HG02588 (cell line): ENCODE data around the gene CDH4.

Source experiments
- ATAC-seq: cut with Tn5 transposase; IDR thresholded peaks from one replicate; pipeline ENCODE4 v1.9.1; 2021; ENCODE audit warnings: mild to moderate bottlenecking, moderate library complexity; ENCODE audit not compliant: unreplicated experiment

The CDH4 gene

DNA sequence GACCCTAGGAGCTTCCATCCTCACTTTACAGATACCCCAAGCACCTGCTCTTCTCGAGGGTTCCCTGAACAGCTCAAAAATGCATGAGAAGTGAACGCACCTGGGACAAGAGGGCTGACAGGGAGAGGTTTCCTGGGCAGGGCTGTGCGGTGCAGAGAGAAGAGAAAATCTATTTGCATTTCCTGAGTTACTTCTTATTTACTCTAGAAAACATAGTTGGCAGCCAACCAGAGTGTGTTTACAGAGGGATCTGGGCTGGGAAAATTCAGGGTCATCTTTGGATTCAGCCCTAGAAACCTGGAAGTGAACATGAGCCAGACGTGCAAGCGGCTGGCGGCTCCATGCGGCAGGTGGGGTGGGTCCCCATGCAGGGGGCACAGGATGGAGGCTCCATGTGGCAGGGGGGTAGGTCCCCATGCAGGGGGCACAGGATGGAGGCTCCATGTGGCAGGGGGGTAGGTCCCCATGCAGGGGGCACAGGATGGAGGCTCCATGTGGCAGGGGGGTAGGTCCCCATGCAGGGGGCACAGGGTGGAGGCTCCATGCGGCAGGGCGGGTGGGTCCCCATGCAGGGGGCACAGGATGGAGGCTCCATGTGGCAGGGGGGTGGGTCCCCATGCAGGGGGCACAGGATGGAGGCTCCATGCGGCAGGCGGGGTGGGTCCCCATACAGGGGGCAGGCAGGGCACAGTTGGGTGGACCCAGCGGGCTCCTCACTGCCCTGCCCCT lies 471.6 kb downstream of the CDH4 start:
- ATAC-seq: no peak

DNA sequence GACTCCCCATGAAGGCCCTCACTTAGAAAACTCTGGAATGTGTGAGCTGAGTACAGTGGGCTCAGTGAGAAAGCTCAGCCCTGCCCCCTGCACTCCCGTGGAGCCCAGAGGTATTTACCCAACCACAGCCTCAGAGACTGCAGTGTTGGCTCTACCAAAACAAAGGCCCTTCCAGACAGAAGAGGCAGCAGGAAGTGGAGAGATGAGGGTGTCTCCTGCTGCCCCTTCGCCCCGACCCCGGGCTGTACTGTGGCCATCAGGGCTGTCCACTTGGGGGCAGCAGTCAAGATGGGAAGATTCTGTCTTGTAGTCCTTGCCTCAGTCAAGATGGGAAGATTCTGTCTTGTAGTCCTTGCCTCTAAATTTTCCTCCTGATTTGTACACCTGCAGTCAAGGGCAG lies 472.3 kb downstream of the CDH4 start:
- no peak for ATAC-seq

DNA sequence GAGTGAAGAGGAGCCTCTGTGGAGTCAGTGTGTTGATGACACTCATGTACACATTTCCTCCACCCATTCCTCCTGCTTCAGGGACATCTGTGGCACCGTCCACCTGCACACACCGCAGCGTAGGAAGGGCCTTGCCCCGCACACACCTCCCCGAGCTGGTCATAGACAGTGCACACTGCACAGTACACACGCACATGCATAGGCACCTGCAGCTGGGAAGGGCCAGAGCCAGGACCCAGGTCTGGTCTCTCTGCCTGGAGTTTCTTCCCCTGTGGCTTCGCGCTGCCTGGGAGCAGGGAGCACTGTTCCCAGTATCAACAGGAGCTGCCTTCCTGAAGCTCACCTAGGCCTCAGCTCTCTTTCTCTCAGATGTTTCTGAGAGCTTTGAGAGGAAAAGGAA lies 473.1 kb downstream of the CDH4 start:
- ATAC-seq: no peak

DNA sequence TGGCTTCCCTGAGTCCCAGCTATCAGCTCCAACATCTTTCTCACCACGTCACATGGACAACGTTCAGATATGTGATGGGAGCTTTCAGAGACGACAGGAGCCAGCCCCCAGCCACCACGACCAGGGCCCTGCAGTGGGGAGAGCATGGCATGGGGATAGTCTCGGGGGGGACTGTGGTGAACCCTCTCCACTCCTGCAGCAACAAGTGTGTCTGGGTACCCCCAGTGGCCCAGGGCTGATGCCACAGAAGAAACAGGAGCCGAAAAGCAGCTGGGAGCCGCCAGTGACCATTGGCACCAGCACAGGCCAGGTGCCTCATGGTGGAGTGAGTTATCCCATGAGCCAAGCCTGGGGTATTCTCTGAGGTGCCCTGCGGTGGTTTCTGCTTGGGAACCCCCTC lies 473.9 kb downstream of the CDH4 start:
- no peak for ATAC-seq

DNA sequence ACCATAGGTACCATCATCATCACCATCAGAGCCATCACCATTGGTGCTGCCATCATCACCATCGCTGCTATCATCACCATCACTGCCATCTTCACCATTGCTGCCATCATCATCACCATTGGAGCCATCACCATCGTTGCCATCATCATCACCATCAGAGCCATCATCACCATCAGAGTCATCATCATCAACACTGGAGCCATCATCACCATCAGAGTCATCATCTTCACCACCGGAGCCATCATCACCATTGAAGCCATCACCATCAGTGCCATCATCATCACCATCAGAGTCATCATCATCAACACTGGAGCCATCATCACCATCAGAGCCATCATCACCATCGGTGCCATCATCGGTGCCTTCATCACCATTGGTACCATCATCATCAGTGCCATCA lies 474.9 kb downstream of the CDH4 start:
- no peak for ATAC-seq

DNA sequence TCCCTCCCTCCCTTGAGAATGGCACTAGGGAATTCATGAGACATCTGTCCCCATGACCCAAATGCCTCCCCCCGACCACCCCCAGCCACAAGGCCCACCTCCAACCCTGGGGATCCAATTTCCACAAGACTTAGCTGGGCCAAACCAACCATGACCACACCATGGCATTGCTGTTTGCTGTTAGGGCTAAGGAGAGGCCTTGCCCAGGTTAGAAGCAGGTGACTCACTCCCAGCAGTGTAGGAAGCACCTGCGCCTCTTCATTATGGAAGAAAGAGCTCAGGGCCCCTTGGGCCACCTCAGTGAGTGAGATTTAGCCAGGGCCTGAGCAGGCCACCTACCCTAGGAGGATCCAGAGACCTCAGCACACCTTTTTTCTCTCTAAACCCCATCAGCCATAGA lies 475.7 kb downstream of the CDH4 start:
- no peak for ATAC-seq

DNA sequence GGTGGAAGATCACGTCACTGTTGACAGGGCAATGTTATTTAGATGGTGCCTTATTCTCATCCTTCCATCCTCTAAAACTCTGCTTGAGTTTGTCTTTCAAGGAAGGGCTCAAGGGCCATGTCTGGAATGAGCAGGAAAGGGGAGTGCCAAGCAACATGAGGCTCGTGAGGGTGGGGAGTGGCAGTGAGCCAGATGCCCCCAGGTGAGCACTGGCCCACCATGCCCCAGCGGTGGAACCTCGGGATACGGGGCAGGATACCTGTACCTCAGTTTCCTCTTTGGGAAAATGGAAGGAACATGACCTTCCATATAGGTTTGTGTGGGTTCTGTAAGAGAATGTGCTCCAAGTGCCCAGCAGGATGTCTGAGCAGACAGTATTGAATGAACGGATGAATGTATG lies 476.3 kb downstream of the CDH4 start:
- no peak for ATAC-seq

DNA sequence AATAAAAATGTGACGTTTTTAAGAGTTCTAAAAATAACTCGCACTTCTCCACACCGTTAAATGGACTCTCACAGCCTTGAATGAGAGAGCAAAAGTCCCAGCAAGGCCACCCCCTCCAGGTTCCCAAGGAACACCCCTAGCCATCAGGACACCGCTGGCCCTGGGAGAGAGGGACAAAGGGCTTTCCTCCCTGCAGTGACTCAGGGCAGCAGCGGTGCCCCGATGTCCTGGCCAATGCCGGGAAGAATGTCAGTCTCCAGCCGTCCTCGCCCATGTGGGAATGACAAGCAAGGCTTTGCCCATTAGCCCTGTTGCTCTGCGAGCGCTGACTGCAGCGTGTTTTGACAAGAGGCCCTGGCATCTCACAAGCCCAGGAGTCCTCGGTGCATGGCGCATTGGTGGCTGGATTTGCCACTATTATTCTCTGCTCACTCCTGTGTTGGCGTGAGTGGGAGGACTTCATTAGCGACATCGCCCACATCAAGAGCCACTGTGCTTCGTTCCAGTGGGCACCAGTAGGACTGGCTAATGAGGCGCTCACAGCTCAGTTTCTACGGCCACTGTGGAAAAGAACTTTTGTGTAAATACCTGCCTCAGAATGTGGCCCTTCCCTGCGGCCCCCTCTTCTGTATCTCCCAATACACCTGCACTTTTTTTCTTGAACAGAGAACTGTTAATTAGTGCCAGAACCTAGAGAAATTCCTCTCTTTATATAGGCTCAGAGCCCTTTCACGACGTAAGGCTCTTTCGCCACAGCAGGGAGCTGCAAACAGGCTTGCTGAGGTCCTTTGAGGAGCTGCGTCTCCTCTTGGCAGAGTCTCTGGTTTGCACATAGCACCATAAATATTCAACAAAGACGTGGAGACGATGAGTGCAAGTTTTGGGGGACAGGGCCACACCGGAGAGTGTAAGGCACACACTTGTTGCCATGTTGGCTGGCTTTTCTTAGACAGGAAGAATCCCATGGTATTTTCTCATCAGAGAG lies 477.0 kb downstream of the CDH4 start:
- no peak for ATAC-seq

DNA sequence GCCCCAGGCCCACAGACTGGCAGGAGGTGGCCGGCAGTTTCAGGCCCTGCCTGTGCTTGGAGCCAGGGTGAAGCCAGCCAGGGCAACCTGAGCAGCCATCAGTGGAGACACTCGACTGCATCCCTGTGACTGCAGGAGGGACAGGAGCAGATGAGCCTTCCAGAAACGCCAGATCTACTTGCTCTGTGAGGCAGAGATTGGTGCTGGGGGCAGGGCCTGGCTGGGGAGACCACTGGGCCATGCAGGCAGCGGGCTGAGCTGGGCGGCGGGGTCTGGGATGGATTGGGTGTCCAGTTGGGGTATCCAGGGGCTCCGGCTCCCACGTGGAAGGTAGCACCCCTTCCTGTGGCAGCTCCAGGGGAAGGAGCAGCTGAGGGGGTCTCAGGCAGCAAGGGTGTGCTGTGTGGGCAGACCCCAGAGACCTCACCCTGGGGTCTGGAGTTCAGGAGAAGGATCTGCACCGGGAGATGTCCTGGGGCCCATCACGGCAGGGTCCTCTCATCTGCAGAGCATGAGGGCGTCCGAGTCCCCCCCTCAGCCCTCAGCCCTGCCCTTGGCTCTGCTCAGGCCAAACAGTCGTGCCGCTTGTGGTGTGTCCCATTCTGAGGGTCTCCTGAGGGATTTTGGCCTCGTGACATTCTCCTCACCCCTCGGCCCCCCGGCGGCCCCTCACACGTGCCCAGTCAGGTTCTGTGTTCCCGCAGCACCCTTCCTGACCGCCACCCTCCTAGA lies 478.7 kb downstream of the CDH4 start:
- no peak for ATAC-seq

DNA sequence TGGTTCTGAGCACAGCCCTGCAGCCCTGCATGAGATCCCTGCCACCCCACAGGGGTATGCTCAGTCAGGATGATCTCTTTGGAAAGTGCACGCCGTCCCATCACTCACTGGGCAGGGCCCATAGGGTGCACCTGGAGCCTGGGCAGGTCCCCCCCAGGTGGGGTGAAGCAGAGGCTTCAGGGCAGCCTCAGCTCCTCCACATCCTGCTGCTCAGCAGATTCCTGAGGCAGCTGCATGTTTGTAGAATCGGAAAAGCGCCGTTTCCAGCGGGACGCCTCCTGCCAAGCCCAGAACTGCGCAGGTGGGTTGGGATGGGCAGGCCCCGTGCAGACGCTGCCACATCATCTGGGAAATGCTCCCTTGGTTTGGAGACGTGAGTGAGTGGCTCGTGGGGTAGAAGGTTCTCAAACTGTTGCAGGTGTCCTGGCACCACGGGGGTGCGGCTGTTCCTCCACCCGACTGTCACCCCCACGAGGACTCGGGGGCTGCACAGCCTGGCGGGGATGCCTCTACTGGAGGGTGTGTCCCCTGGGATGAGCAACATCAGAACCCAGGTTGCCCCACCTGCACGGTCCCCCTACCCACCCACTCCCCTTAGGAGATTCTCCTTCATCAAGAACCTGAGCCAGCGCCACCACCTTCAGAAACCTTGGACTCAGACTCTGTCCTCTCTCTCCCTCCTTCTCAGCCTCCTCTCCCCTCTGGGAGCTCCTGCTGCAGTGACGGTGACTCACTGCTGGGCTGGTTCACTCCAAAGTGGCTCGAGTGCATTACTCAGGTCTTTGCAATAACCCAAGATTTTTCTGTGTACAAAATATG lies 479.5 kb downstream of the CDH4 start:
- no peak for ATAC-seq

DNA sequence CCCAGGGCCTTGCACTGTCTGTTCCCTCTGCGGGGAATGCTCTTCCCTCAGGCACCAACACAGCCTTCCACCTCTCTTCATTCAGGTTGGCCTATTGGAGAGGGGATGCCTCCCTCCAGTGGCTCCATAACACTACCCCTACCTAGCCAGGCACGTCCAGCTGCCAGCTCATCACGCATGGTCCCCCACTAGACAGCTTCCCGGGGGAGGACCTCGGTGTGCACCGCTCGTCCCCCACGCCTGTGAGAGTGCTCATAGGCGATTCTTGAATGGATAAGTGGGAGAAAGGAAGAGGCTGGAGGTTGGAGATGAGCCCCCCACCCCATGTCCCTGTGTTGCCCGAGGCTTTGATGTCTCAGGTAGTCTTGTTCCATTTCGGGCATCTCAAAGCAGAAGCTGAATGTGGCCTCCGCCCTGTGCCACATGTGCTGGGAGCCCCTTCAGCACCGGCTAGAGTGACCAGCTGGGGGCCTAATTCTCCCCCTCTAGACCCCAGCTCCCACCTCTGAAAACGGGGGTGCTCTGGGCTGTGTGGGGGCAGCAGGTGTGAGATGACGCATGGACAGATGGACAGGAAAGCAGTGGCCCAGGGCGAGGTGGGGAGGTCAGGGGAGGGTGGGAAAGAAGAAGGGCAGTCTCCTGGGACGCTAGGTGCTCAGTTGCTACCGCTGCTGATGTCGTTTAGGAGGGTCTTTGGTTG lies 480.6 kb downstream of the CDH4 start:
- ATAC-seq: no peak

DNA sequence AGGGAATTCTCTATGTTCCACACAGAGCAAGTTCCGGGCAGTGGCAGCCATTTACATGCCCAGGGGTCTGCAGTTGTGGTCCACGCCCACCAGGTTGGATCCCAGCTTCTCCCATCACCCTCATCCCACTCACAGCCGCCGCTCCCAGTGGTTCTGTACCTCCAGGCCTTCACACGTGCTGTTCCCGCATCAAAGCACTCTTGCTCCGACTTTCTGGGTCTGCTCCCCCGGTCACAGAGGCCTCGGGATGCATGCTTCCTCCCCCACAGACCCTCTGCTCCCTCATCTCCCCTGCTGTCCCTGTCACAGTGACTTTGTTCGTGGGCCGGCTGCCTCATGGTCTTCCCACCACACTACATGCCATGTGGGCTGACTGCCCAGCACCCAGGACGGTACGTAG lies 481.2 kb downstream of the CDH4 start:
- no peak for ATAC-seq

DNA sequence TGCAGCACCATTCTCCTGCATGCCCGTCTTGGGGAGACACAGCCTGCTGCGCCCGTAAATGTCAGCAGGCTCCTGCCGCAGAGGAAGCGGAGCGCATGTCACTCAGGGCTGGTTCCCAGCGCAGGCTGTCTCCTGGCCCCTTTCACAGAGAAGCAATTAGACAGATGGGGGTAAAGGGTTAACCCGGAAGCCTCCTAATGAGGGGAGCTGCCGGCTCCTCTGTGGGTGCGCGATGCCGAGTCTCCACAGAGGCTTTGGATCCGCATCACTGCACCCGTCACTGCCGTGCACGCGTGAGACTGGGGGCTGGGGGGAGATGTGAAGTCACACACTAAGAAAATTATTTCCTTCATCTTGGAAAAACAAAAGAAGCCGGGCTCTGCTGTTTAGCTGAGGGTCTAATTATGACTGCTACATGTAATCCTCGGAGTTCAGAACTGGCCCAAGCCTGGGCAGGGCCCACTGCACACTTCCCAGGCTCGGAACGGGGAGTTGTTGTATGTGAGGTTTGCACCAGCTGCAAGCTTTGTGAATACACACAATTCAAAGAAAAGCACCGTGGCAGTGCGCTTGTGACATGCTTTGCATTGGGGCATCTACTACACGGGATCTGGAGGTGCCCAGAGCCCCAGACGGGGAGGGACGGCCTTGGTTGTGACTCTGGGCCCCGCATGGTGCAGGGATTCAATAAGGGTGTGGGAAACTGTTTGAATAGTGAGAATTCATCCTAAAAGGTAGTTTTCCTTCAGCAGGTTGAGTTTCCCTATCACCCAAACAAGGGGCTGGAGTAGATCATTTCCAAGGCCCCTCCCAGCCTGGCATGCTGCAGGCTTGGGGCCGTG lies 482.1 kb downstream of the CDH4 start:
- no peak for ATAC-seq

DNA sequence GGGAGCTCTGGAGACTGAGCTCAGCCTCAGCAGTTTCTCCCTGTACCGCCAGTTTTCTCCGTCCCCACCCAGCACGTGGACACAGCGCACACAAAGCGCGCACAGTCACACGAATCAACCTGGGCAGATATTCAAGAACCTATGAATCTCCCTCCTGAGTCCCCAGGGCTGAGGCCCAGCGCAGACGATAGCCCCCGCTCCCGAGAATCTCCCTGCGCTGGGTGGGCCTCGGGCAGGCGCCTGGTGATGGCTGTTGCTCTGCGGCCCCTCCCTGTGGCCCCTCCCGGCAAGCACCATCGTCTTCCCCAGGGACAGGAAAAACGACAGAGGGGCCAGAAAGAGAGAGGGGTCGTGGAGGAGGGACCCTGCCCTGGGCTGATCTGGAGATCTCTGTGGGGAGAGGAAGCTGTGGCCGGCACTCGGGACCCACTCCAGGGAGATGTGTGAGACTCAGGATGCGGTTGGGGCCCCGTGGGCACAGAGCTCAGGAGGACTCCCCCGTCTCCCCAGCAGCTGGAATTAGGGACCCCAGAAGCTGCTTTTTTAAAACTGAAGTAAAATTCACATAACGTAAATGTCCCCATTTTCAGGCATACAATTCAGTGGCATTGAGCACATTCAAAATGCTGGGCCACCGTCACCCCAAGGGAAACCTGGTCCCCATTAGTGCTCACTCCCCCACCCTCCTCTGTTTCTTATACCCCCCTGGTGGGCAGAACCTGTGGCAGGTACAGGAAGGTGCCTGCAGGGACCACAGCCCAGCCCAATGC lies 482.9 kb downstream of the CDH4 start:
- ATAC-seq: no peak

DNA sequence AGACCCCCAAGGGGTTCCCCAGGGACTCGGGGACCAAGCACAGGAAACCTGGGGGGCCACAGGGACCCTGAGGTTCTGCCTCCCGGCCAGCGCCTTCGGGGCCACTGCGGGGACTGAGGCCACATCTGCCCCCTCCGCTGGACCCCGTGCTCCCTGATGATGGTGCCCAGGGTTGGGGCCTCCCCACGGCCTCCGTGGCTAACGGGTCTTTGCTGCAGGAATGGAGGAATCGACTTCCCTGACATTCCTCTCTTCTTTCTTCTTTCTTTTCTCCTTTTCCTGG lies 483.4 kb downstream of the CDH4 start:
- no peak for ATAC-seq

DNA sequence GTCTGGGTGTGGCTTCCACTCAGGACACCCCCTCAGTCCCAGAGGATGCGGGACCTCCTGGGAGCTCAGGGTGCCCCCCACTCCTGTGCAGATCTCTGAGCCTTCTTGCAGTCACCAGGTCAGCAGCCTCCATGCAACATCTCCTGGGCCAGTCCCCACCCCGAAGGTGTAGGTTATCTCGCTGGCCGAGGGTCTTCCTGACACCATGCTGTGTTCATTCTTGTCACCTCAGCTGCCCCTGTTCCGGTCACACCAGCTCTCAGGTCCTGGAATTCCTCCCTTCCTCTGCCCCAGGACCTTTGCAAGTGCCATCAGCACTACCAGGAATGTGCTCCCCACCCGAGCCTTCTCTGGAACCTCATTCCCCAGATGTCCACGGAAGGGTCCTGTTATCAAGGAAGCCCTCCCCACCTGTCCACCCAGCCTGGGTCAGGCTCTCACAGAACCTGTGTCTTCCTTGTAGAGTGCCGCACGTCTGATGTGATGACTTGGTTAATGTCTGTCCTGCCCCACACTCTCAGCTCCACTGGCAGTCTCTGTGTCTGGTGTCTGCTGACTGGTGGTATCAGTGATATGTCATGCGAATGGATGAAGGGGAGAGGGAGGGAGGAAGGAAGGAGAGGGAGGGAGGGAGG lies 484.1 kb downstream of the CDH4 start:
- no peak for ATAC-seq

DNA sequence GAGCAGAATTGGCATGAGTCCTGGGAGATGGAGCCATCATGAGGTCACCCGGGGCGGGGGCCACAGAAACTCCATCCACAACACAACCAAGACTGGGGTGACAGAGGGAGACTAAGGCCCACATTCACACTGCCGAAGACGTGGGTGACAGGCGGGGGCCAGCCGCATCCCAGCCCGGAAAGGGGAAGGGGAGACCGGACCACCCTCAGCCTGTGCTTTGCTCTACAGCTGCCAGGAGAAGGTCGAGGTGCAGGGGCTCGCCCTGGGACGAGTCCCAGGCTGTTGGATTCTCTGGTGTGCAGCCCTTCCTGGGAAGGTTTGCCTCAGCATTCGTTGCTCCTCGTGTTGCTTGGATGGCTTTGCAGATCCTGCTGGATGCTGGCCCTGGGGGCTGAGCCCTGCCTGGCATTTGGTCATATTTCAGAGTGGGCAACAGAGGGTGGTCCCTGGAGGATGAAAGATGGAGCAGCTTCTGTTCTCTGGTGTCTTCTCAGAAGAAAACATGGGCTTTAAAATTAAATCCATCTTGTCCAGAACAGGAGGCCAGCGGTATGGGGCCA lies 484.8 kb downstream of the CDH4 start:
- ATAC-seq: no peak

DNA sequence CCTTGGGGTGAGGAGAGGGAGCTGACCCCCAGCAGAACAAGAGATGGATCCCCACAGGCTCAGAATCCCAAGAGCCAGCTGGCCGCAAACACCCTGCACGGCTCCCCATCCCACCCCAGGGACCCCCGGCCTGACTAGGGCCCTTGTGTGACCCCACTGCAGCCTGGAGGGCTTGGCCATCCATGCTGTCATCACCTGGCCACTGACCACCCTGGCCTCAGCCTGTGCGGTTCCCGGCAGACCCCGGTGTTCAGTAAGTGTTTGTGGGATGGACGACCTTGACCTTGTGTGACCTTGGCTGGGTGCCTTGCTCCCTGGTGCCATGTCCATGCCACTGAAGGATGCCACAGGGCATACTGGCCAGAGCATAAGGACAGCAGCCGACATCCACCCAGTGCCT lies 485.3 kb downstream of the CDH4 start:
- ATAC-seq: no peak
